DMS79 (cell line): Measurements from ENCODE around the gene TRIM29.

ENCODE experiments used
- DNase-seq: peaks from one replicate; lab custom pipeline; 2025; lab: John Stamatoyannopoulos, UW

TRIM29 gene

GRCh38 chr11:120139316-120140069, 1.6 kb upstream of the TRIM29 start:
- no peak for DNase-seq

- DNase-seq, result no peak
Observed at GRCh38 chr11:120137187-120137610, 714 bp downstream of the TRIM29 start.

- DNase-seq, result no peak
Observed at GRCh38 chr11:120136356-120136755, 1.6 kb downstream of the TRIM29 start.

- DNase-seq, result no peak
Observed at GRCh38 chr11:120135838-120136237, 2.1 kb downstream of the TRIM29 start.

- DNase-seq, result no peak
Observed at GRCh38 chr11:120134931-120135228, 3.0 kb downstream of the TRIM29 start.

GRCh38 chr11:120134106-120134930, 3.6 kb downstream of the TRIM29 start:
- DNase-seq, result no peak

- DNase-seq, result no peak
Observed at GRCh38 chr11:120133216-120134105, 4.5 kb downstream of the TRIM29 start.

- DNase-seq, result no peak
Observed at GRCh38 chr11:120132645-120133185, 5.2 kb downstream of the TRIM29 start.

GRCh38 chr11:120131941-120132644, 5.8 kb downstream of the TRIM29 start:
- no peak for DNase-seq

GRCh38 chr11:120130991-120131760, 6.7 kb downstream of the TRIM29 start:
- no peak for DNase-seq

- no peak for DNase-seq
Observed at GRCh38 chr11:120130176-120130980, 7.5 kb downstream of the TRIM29 start.

GRCh38 chr11:120129570-120129969, 8.3 kb downstream of the TRIM29 start:
- DNase-seq, result no peak

GRCh38 chr11:120128392-120129119, 9.4 kb downstream of the TRIM29 start:
- peak; percentile 9 for DNase-seq

- no peak for DNase-seq
Observed at GRCh38 chr11:120127236-120127635, 10.7 kb downstream of the TRIM29 start.

GRCh38 chr11:120126620-120127019, 11.3 kb downstream of the TRIM29 start:
- no peak for DNase-seq

GRCh38 chr11:120125509-120125908, 12.4 kb downstream of the TRIM29 start:
- DNase-seq, result no peak

GRCh38 chr11:120125024-120125423, 12.9 kb downstream of the TRIM29 start:
- no peak for DNase-seq

GRCh38 chr11:120124355-120124754, 13.6 kb downstream of the TRIM29 start:
- DNase-seq, result peak; percentile 16

GRCh38 chr11:120123946-120124345, 14.0 kb downstream of the TRIM29 start:
- no peak for DNase-seq
